HL-60 (cell line): ENCODE data around the gene OGFOD2.

Experiments used
- DNase-seq, 2 experiments: peaks; one replicate each; pipeline ENCODE4 v3.0.0-alpha.2; 2010 to 2020; ENCODE audit warnings: low read depth in 1 of 2, low spot score in 1 of 2
- H3K27ac ChIP-seq: fragments of 250-450 bp; sonication (Bioruptor Pico); replicated peaks from 2 replicates; pipeline ENCODE4 v1.5.1; 2020; ENCODE audit warnings: mild to moderate bottlenecking, moderate library complexity
- H3K27me3 ChIP-seq: fragments of 250-450 bp; sonication (Bioruptor Pico); 2 replicates; pipeline ENCODE4 v1.5.1; 2021; ENCODE audit warnings: mild to moderate bottlenecking, moderate library complexity; ENCODE audit not compliant: insufficient read depth, poor library complexity, severe bottlenecking
- H3K4me3 ChIP-seq: replicated peaks from 2 replicates; pipeline ENCODE4 v1.5.1; 2011; ENCODE audit warnings: mild to moderate bottlenecking, control low read depth, low read length; ENCODE audit not compliant: insufficient read depth
- GABPA ChIP-seq: IDR thresholded peaks from 2 replicates; pipeline ENCODE4 v1.6.1; 2012; ENCODE audit warnings: low read depth
- POLR2AphosphoS5 ChIP-seq: IDR thresholded peaks from 2 replicates; pipeline ENCODE4 v1.6.1; 2012; ENCODE audit warnings: low read depth
- SPI1 ChIP-seq: IDR thresholded peaks from 2 replicates; pipeline ENCODE4 v1.6.1; 2012; ENCODE audit warnings: low read depth, mild to moderate bottlenecking, borderline replicate concordance
- TF ChIP-seq, protein P1 (sequence below): IDR thresholded peaks from 2 replicates; pipeline ENCODE4 v1.6.1; 2012; ENCODE audit warnings: low read depth; ENCODE audit not compliant: insufficient replicate concordance
- TF ChIP-seq, protein P2 (sequence below): IDR thresholded peaks from one replicate; pipeline ENCODE4 v1.5.1; 2011; ENCODE audit warnings: low read length, control low read depth, inconsistent platforms; ENCODE audit not compliant: insufficient read depth

OGFOD2 gene

DNA sequence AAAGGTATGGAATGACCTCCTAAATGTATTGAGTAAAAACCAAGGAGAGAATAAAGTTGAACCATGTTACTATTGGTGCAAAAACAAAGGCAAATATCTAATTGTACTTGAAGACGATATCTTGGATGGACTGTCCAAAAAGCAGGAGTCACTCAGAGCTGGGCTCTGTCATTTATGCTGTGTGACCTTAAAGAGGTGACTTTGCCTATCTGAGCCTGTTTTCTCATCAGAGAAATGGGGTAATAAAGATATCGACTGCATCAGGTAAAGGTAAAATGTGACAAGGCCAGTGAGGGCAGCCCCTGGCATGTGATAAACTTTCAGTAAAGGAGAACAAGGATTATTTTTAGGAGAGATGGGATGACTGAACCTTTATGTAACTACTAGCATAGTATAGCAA, 6.9 kb upstream of the OGFOD2 start:
- Histone ChIP-seq H3K27me3 (no peaks in the 10 kb centered on the region), H3K4me3 (no peak overlapping the region), H3K27ac (no peak overlapping the region)
- no peak for DNase-seq
- TF ChIP-seq, protein P1, sequence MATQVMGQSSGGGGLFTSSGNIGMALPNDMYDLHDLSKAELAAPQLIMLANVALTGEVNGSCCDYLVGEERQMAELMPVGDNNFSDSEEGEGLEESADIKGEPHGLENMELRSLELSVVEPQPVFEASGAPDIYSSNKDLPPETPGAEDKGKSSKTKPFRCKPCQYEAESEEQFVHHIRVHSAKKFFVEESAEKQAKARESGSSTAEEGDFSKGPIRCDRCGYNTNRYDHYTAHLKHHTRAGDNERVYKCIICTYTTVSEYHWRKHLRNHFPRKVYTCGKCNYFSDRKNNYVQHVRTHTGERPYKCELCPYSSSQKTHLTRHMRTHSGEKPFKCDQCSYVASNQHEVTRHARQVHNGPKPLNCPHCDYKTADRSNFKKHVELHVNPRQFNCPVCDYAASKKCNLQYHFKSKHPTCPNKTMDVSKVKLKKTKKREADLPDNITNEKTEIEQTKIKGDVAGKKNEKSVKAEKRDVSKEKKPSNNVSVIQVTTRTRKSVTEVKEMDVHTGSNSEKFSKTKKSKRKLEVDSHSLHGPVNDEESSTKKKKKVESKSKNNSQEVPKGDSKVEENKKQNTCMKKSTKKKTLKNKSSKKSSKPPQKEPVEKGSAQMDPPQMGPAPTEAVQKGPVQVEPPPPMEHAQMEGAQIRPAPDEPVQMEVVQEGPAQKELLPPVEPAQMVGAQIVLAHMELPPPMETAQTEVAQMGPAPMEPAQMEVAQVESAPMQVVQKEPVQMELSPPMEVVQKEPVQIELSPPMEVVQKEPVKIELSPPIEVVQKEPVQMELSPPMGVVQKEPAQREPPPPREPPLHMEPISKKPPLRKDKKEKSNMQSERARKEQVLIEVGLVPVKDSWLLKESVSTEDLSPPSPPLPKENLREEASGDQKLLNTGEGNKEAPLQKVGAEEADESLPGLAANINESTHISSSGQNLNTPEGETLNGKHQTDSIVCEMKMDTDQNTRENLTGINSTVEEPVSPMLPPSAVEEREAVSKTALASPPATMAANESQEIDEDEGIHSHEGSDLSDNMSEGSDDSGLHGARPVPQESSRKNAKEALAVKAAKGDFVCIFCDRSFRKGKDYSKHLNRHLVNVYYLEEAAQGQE: no peak
- TF ChIP-seq SPI1 (no peak), POLR2AphosphoS5 (no peak), GABPA (no peak)
- TF ChIP-seq, protein P2, sequence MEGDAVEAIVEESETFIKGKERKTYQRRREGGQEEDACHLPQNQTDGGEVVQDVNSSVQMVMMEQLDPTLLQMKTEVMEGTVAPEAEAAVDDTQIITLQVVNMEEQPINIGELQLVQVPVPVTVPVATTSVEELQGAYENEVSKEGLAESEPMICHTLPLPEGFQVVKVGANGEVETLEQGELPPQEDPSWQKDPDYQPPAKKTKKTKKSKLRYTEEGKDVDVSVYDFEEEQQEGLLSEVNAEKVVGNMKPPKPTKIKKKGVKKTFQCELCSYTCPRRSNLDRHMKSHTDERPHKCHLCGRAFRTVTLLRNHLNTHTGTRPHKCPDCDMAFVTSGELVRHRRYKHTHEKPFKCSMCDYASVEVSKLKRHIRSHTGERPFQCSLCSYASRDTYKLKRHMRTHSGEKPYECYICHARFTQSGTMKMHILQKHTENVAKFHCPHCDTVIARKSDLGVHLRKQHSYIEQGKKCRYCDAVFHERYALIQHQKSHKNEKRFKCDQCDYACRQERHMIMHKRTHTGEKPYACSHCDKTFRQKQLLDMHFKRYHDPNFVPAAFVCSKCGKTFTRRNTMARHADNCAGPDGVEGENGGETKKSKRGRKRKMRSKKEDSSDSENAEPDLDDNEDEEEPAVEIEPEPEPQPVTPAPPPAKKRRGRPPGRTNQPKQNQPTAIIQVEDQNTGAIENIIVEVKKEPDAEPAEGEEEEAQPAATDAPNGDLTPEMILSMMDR: no peak

DNA sequence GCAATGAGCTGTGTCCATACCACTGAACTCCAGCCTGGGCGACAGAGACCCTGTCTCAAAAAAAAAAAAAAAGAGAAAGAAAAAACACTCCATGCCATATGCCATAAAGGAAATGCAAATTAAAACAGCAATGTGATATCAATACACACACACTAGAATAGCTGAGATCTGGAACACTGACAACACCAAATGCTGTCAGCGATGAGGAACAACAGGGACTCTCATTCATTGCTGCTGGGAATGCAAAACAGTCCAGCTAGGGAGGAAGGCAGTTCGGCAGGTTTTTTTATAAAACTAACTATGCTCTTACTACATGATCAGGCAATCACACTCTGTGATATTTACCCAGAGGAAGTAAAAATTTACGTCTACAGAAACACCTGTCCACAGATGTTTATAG, 5.4 kb upstream of the OGFOD2 start:
- Histone ChIP-seq H3K4me3 (no peak overlapping the region), H3K27me3 (no peaks in the 10 kb centered on the region), H3K27ac (no peak overlapping the region)
- no peak for DNase-seq
- no peak for TF ChIP-seq GABPA
- TF ChIP-seq, protein P2: no peak
- TF ChIP-seq, protein P1: no peak
- TF ChIP-seq SPI1: no peak
- TF ChIP-seq POLR2AphosphoS5: no peak

DNA sequence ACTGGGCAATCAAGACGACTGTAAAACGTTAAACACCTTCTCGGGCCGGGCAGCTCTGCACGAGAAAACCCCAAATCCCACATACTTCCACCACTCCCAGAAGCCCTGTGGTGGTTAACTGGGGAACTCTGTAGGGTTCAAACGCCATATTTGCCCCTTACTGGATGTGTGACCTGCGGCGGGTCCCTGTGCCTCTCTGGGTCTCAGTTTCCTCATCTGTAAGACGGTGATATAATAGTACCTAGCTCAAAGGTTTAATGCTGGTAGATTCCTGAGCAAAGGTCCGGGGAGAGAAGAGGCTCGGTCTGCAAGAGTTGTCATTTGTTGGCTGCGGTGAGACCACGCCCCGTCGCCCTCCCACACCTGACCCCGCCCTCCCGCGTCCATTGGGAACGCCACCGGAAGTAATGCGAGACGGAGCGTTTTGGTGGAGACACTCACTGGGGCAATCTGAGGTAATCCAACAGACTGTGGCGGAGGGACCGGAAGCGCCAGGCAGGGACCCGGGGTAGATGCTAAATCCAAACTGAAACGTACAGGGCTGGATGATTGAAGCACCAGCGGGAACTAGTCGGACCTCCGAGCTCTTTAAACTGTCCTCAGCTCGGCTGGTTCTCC, 661 bp upstream of the OGFOD2 start:
- peak; percentile 95 to 99 for DNase-seq
- no peaks in the 10 kb centered on the region for H3K27me3 ChIP-seq
- peak overlapping the region; percentile 95 for H3K4me3 ChIP-seq
- peak overlapping the region; percentile 99 for H3K27ac ChIP-seq
- peak; percentile 98 for TF ChIP-seq GABPA
- TF ChIP-seq, protein P2: no peak
- peak; percentile 57 for TF ChIP-seq POLR2AphosphoS5
